ENCODE data around the gene SMIM32.

DNA sequence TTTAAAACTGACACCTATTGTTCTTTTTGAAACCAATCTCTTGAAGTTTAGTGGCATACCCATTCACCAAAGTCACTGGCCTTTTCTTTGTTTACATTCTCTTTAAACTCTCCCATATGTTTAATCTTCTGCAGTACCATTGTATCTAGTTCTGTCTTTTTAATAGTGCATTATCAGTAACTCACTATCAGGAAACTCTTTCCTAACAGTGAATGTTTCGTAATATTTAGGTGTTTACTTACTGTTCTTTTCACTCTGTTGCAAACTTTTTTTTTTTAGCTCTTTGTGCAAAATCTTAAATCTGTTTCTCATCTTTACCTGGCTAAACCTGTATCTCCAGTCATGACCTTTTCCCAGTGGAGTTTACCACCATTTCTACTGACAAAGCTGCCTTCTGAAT, 43.1 kb downstream of the SMIM32 start:
- TF ChIP-seq, protein P1, sequence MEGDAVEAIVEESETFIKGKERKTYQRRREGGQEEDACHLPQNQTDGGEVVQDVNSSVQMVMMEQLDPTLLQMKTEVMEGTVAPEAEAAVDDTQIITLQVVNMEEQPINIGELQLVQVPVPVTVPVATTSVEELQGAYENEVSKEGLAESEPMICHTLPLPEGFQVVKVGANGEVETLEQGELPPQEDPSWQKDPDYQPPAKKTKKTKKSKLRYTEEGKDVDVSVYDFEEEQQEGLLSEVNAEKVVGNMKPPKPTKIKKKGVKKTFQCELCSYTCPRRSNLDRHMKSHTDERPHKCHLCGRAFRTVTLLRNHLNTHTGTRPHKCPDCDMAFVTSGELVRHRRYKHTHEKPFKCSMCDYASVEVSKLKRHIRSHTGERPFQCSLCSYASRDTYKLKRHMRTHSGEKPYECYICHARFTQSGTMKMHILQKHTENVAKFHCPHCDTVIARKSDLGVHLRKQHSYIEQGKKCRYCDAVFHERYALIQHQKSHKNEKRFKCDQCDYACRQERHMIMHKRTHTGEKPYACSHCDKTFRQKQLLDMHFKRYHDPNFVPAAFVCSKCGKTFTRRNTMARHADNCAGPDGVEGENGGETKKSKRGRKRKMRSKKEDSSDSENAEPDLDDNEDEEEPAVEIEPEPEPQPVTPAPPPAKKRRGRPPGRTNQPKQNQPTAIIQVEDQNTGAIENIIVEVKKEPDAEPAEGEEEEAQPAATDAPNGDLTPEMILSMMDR (IDR thresholded peaks at IDR 0.05; ENCODE audit: poor library complexity, severe bottlenecking), result no peak
- no peak for TF ChIP-seq EZH2 (IDR thresholded peaks at IDR 0.05; ENCODE audit: borderline replicate concordance, insufficient read depth, low read length, poor library complexity, severe bottlenecking)
- TF ChIP-seq EP300 (conservative IDR thresholded peaks at IDR 0.05; ENCODE audit: poor library complexity, severe bottlenecking), result no peak
